GM23338 (cell line): ENCODE data around the gene FNDC8. TPM values are rescaled to one million over a fixed set of nuclear protein-coding genes. Genes with fewer than 3 reads are reported as not detected.

ENCODE experiments used
- ATAC-seq: fragments of 200-7000 bp; cut with Tn5 transposase; 3 replicates; pipeline ENCODE4 v1.9.1; 2020
- DNase-seq: peaks from one replicate; pipeline ENCODE4 v3.0.0-alpha.2; 2015; ENCODE audit warnings: low spot score
- H2AFZ ChIP-seq: fragments of 200-600 bp; sonication (generic); 2 replicates; pipeline ENCODE4 v1.8.0; 2016; ENCODE audit warnings: antibody characterized with exemption, mild to moderate bottlenecking, moderate library complexity
- H3F3A ChIP-seq: fragments of 200-600 bp; sonication (generic); replicated peaks from 2 replicates; pipeline ENCODE4 v1.8.0; 2017; ENCODE audit warnings: antibody characterized with exemption, mixed run types, low read depth
- H3K27ac ChIP-seq: fragments of 200-600 bp; sonication (generic); 2 replicates; pipeline ENCODE4 v1.6.1; 2016; ENCODE audit warnings: low read depth
- H3K27me3 ChIP-seq: fragments of 200-600 bp; sonication (generic); 2 replicates; pipeline ENCODE4 v1.8.0; 2016; ENCODE audit warnings: mild to moderate bottlenecking, mixed run types, moderate library complexity; ENCODE audit not compliant: insufficient read depth
- H3K36me3 ChIP-seq: fragments of 200-600 bp; sonication (generic); 2 replicates; pipeline ENCODE4 v1.8.0; 2016; ENCODE audit warnings: mild to moderate bottlenecking; ENCODE audit not compliant: insufficient read depth
- H3K4me1 ChIP-seq: fragments of 200-600 bp; sonication (generic); 2 replicates; pipeline ENCODE4 v1.8.0; 2016; ENCODE audit warnings: mild to moderate bottlenecking, moderate library complexity; ENCODE audit not compliant: insufficient read depth
- H3K4me2 ChIP-seq: fragments of 200-600 bp; sonication (generic); 2 replicates; pipeline ENCODE4 v1.7.1; 2017; ENCODE audit warnings: mixed run types
- H3K4me3 ChIP-seq: fragments of 200-600 bp; sonication (generic); 2 replicates; pipeline ENCODE4 v1.6.1; 2016; ENCODE audit warnings: mixed run types
- H3K79me2 ChIP-seq: fragments of 200-600 bp; sonication (generic); replicated peaks from 2 replicates; pipeline ENCODE4 v1.8.0; 2017; ENCODE audit warnings: mild to moderate bottlenecking; ENCODE audit not compliant: insufficient read depth
- H3K9me2 ChIP-seq: fragments of 200-600 bp; sonication (generic); 2 replicates; pipeline ENCODE4 v1.8.0; 2017; ENCODE audit not compliant: insufficient read depth
- H4K20me1 ChIP-seq: fragments of 200-600 bp; sonication (generic); replicated peaks from 2 replicates; pipeline ENCODE4 v1.8.0; 2017; ENCODE audit warnings: mild to moderate bottlenecking; ENCODE audit not compliant: insufficient read depth
- H3K27ac Mint-ChIP-seq: 2 replicates; pipeline ENCODE4 v1.8.0; 2020; ENCODE audit warnings: inconsistent platforms, mild to moderate bottlenecking, moderate library complexity, mixed read lengths
- H3K27me3 Mint-ChIP-seq: 3 replicates; pipeline ENCODE4 v1.8.0; 2022; ENCODE audit warnings: low read depth, mild to moderate bottlenecking, moderate library complexity, mixed read lengths, inconsistent platforms; ENCODE audit not compliant: insufficient read depth, poor library complexity
- H3K36me3 Mint-ChIP-seq: 3 replicates; pipeline ENCODE4 v1.8.0; 2021; ENCODE audit warnings: low read depth, mild to moderate bottlenecking, inconsistent platforms, moderate library complexity, mixed read lengths
- H3K4me1 Mint-ChIP-seq: 3 replicates; pipeline ENCODE4 v1.8.0; 2020; ENCODE audit warnings: mild to moderate bottlenecking, inconsistent platforms, mixed read lengths
- H3K4me3 Mint-ChIP-seq: 3 replicates; pipeline ENCODE4 v1.8.0; 2021; ENCODE audit warnings: moderate library complexity, mild to moderate bottlenecking, inconsistent platforms, mixed read lengths
- H3K9me3 Mint-ChIP-seq: 3 replicates; pipeline ENCODE4 v1.8.0; 2020; ENCODE audit warnings: moderate library complexity, mild to moderate bottlenecking, inconsistent platforms, mixed read lengths
- CREB1 ChIP-seq: fragments of 250-450 bp; sonication (Bioruptor Pico); IDR thresholded peaks from 2 replicates; pipeline ENCODE4 v1.5.0; 2020; ENCODE audit warnings: low read depth, mild to moderate bottlenecking, moderate library complexity
- EZH2 ChIP-seq: fragments of 200-600 bp; sonication (generic); IDR thresholded peaks from one replicate; pipeline ENCODE4 v1.8.0; 2017; ENCODE audit warnings: antibody characterized with exemption, mild to moderate bottlenecking, low read depth; ENCODE audit not compliant: unreplicated experiment
- EZH2phosphoT487 ChIP-seq: fragments of 200-600 bp; sonication (generic); IDR thresholded peaks from one replicate; pipeline ENCODE4 v1.8.1; 2018; ENCODE audit warnings: antibody characterized with exemption; ENCODE audit not compliant: unreplicated experiment
- JUNB ChIP-seq: IDR thresholded peaks from one replicate; pipeline ENCODE4 v1.6.1; 2016; ENCODE audit warnings: antibody characterized with exemption; ENCODE audit not compliant: unreplicated experiment
- NANOG ChIP-seq: IDR thresholded peaks from 2 replicates; pipeline ENCODE4 v1.6.1; 2016; ENCODE audit warnings: antibody characterized with exemption, borderline replicate concordance
- POLR2AphosphoS5 ChIP-seq: IDR thresholded peaks from 2 replicates; pipeline ENCODE4 v1.6.1; 2016; ENCODE audit warnings: antibody characterized with exemption, low read depth
- STAT1 ChIP-seq: IDR thresholded peaks from one replicate; pipeline ENCODE4 v1.6.1; 2016; ENCODE audit warnings: antibody characterized with exemption; ENCODE audit not compliant: unreplicated experiment
- ZNF114 ChIP-seq: fragments of 250-450 bp; sonication (Bioruptor Pico); IDR thresholded peaks from 2 replicates; pipeline ENCODE4 v1.5.0; 2020; ENCODE audit warnings: mild to moderate bottlenecking, moderate library complexity
- ZNF331 ChIP-seq: fragments of 250-450 bp; sonication (Bioruptor Pico); IDR thresholded peaks from 2 replicates; pipeline ENCODE4 v1.5.0; 2020; ENCODE audit warnings: low read depth, mild to moderate bottlenecking, moderate library complexity
- polyA plus RNA-seq: library from polyadenylated mRNA; unstranded; fragments of >200 nt; fragmentation: Nextera tagmentation; extraction: Ambion mirVana; gene quantifications from 2 replicates; pipeline ENCODE4 v1.2.1, GENCODE V29; 2016
- total RNA-seq: library from RNA; depleted of rRNA; stranded (reverse); fragments of >200 nt; shearing (Covaris generic); gene quantifications from 2 replicates; pipeline ENCODE4 v1.2.3, GENCODE V29; 2014
- TF ChIP-seq, protein P1 (sequence below): IDR thresholded peaks from one replicate; pipeline ENCODE4 v1.6.1; 2018; ENCODE audit warnings: antibody characterized with exemption; ENCODE audit not compliant: unreplicated experiment
- TF ChIP-seq, protein P2 (sequence below), 2 experiments: fragments of 200-600 bp in 1 of 2; sonication (generic) in 1 of 2; conservative IDR thresholded peaks; 2 replicates each; pipeline versions ENCODE4 v1.5.1 to v1.6.1; 2016 to 2017; ENCODE audit warnings: antibody characterized with exemption in 2 of 2, low read depth in 2 of 2, mild to moderate bottlenecking in 2 of 2, moderate library complexity in 1 of 2
- TF ChIP-seq, protein P3 (sequence below): fragments of 250-450 bp; sonication (Bioruptor Pico); IDR thresholded peaks from 2 replicates; pipeline ENCODE4 v1.5.0; 2020; ENCODE audit warnings: mild to moderate bottlenecking, moderate library complexity
- TF ChIP-seq, protein P4 (sequence below): IDR thresholded peaks from 2 replicates; pipeline ENCODE4 v1.6.1; 2016; ENCODE audit warnings: antibody characterized with exemption

The FNDC8 gene
- total and polyA plus RNA-seq, 2 experiments from 2014 or later: not detected

DNA sequence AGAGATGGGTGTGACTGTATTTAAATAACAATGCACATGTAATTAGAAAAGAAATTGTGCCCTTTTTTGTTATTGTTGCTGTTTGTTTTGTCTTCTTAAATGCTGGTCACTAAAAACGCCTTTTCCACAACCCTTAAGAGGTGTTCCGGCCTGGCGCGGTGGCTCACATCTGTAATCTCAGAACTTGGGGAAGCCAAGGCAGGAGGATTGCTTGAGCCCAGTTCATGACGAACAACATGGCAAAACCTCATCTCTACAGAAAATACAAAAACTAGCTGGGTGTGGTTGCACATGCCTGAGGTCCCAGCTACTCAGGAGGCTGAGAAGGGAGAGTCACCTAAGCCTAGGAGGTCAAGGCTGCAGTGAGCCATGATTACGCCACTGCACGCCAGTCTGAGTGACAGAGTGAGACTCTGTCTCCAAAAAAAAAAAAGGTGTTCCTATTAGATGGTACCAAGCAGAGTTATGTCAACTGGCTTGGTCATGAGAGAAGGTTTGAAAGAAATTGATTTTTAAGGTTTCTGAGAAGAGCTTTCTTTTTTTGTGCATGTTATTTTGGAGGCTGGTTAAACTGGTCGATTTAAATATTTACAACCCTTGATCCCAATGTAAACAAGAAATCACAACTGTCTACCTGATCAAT is 34.4 kb upstream of the FNDC8 start:
- H3K79me2 ChIP-seq: peaks cover 11% of the 10 kb centered on the region
- H3K27ac ChIP-seq: no peak overlapping the region
- ATAC-seq (no peak), DNase-seq (no peak)
- H3F3A ChIP-seq: peaks cover 10% of the 10 kb centered on the region; the same call in 1 of the 2 replicates
- Mint-ChIP-seq H3K9me3 (no peaks in the 10 kb centered on the region; the same call in 2 of the 3 replicates), H3K27me3 (peaks cover 10% of the 10 kb centered on the region), H3K4me3 (peak overlapping the region; percentile 88), H3K27ac (no peak overlapping the region), H3K4me1 (peaks cover 57% of the 10 kb centered on the region), H3K36me3 (no peaks in the 10 kb centered on the region; the same call in 2 of the 3 replicates)
- H3K4me1 ChIP-seq: peaks cover 68% of the 10 kb centered on the region
- peak overlapping the region; percentile 94 for H3K4me3 ChIP-seq
- no peak overlapping the region for H2AFZ ChIP-seq
- H3K27me3 ChIP-seq: peaks cover 8% of the 10 kb centered on the region; the same call in 1 of the 2 replicates
- H3K36me3 ChIP-seq: no peaks in the 10 kb centered on the region
- H3K9me2 ChIP-seq: no peaks in the 10 kb centered on the region
- TF ChIP-seq JUNB (no peak), STAT1 (no peak), ZNF331 (CRISPR knock-in tag) (no peak), NANOG (no peak), CREB1 (CRISPR knock-in tag) (no peak), ZNF114 (no peak), POLR2AphosphoS5 (no peak), EZH2phosphoT487 (no peak), EZH2 (no peak)
- TF ChIP-seq, protein P1, sequence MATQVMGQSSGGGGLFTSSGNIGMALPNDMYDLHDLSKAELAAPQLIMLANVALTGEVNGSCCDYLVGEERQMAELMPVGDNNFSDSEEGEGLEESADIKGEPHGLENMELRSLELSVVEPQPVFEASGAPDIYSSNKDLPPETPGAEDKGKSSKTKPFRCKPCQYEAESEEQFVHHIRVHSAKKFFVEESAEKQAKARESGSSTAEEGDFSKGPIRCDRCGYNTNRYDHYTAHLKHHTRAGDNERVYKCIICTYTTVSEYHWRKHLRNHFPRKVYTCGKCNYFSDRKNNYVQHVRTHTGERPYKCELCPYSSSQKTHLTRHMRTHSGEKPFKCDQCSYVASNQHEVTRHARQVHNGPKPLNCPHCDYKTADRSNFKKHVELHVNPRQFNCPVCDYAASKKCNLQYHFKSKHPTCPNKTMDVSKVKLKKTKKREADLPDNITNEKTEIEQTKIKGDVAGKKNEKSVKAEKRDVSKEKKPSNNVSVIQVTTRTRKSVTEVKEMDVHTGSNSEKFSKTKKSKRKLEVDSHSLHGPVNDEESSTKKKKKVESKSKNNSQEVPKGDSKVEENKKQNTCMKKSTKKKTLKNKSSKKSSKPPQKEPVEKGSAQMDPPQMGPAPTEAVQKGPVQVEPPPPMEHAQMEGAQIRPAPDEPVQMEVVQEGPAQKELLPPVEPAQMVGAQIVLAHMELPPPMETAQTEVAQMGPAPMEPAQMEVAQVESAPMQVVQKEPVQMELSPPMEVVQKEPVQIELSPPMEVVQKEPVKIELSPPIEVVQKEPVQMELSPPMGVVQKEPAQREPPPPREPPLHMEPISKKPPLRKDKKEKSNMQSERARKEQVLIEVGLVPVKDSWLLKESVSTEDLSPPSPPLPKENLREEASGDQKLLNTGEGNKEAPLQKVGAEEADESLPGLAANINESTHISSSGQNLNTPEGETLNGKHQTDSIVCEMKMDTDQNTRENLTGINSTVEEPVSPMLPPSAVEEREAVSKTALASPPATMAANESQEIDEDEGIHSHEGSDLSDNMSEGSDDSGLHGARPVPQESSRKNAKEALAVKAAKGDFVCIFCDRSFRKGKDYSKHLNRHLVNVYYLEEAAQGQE: no peak
- TF ChIP-seq, protein P2, sequence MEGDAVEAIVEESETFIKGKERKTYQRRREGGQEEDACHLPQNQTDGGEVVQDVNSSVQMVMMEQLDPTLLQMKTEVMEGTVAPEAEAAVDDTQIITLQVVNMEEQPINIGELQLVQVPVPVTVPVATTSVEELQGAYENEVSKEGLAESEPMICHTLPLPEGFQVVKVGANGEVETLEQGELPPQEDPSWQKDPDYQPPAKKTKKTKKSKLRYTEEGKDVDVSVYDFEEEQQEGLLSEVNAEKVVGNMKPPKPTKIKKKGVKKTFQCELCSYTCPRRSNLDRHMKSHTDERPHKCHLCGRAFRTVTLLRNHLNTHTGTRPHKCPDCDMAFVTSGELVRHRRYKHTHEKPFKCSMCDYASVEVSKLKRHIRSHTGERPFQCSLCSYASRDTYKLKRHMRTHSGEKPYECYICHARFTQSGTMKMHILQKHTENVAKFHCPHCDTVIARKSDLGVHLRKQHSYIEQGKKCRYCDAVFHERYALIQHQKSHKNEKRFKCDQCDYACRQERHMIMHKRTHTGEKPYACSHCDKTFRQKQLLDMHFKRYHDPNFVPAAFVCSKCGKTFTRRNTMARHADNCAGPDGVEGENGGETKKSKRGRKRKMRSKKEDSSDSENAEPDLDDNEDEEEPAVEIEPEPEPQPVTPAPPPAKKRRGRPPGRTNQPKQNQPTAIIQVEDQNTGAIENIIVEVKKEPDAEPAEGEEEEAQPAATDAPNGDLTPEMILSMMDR (conservative IDR thresholded peaks at IDR 0.05; ENCODE audit: low read depth in 2 of 2): no peak
- TF ChIP-seq, protein P3, sequence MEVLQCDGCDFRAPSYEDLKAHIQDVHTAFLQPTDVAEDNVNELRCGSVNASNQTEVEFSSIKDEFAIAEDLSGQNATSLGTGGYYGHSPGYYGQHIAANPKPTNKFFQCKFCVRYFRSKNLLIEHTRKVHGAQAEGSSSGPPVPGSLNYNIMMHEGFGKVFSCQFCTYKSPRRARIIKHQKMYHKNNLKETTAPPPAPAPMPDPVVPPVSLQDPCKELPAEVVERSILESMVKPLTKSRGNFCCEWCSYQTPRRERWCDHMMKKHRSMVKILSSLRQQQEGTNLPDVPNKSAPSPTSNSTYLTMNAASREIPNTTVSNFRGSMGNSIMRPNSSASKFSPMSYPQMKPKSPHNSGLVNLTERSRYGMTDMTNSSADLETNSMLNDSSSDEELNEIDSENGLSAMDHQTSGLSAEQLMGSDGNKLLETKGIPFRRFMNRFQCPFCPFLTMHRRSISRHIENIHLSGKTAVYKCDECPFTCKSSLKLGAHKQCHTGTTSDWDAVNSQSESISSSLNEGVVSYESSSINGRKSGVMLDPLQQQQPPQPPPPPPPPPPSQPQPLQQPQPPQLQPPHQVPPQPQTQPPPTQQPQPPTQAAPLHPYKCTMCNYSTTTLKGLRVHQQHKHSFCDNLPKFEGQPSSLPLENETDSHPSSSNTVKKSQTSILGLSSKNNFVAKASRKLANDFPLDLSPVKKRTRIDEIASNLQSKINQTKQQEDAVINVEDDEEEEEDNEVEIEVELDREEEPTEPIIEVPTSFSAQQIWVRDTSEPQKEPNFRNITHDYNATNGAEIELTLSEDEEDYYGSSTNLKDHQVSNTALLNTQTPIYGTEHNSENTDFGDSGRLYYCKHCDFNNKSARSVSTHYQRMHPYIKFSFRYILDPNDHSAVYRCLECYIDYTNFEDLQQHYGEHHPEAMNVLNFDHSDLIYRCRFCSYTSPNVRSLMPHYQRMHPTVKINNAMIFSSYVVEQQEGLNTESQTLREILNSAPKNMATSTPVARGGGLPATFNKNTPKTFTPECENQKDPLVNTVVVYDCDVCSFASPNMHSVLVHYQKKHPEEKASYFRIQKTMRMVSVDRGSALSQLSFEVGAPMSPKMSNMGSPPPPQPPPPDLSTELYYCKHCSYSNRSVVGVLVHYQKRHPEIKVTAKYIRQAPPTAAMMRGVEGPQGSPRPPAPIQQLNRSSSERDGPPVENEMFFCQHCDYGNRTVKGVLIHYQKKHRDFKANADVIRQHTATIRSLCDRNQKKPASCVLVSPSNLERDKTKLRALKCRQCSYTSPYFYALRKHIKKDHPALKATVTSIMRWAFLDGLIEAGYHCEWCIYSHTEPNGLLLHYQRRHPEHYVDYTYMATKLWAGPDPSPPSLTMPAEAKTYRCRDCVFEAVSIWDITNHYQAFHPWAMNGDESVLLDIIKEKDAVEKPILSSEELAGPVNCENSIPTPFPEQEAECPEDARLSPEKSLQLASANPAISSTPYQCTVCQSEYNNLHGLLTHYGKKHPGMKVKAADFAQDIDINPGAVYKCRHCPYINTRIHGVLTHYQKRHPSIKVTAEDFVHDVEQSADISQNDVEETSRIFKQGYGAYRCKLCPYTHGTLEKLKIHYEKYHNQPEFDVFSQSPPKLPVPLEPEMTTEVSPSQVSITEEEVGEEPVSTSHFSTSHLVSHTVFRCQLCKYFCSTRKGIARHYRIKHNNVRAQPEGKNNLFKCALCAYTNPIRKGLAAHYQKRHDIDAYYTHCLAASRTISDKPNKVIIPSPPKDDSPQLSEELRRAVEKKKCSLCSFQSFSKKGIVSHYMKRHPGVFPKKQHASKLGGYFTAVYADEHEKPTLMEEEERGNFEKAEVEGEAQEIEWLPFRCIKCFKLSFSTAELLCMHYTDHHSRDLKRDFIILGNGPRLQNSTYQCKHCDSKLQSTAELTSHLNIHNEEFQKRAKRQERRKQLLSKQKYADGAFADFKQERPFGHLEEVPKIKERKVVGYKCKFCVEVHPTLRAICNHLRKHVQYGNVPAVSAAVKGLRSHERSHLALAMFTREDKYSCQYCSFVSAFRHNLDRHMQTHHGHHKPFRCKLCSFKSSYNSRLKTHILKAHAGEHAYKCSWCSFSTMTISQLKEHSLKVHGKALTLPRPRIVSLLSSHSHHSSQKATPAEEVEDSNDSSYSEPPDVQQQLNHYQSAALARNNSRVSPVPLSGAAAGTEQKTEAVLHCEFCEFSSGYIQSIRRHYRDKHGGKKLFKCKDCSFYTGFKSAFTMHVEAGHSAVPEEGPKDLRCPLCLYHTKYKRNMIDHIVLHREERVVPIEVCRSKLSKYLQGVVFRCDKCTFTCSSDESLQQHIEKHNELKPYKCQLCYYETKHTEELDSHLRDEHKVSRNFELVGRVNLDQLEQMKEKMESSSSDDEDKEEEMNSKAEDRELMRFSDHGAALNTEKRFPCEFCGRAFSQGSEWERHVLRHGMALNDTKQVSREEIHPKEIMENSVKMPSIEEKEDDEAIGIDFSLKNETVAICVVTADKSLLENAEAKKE (CRISPR knock-in tag): no peak
- TF ChIP-seq, protein P4, sequence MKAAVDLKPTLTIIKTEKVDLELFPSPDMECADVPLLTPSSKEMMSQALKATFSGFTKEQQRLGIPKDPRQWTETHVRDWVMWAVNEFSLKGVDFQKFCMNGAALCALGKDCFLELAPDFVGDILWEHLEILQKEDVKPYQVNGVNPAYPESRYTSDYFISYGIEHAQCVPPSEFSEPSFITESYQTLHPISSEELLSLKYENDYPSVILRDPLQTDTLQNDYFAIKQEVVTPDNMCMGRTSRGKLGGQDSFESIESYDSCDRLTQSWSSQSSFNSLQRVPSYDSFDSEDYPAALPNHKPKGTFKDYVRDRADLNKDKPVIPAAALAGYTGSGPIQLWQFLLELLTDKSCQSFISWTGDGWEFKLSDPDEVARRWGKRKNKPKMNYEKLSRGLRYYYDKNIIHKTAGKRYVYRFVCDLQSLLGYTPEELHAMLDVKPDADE: no peak
- peak overlapping the region; percentile 97 for H3K4me2 ChIP-seq
- H4K20me1 ChIP-seq: no peaks in the 10 kb centered on the region
